ENCODE data around the gene RNF217.

RNF217 gene

GRCh38 chr6:125054331-125054730 lies 92.1 kb downstream of the RNF217 start:
- TF ChIP-seq GABPA (IDR thresholded peaks at IDR 0.05; ENCODE audit: low read depth) (no peak), SPI1 (IDR thresholded peaks at IDR 0.05; ENCODE audit: borderline replicate concordance, low read depth) (no peak), POLR2AphosphoS5 (IDR thresholded peaks at IDR 0.05; ENCODE audit: low read depth) (no peak), REST (IDR thresholded peaks at IDR 0.05; ENCODE audit: insufficient replicate concordance, low read depth) (no peak), CTCF (IDR thresholded peaks at IDR 0.05; ENCODE audit: insufficient read depth, low read length) (no peak)
- no peaks in the 10 kb centered on the region for H3K27me3 ChIP-seq (ENCODE audit: insufficient read depth, poor library complexity, severe bottlenecking)
- DNase-seq (ENCODE audit: low read depth in 1 of 2, low spot score in 1 of 2), result no peak

GRCh38 chr6:125057392-125058246 lies 95.4 kb downstream of the RNF217 start:
- Histone ChIP-seq H3K27me3 (ENCODE audit: insufficient read depth, poor library complexity, severe bottlenecking) (no peaks in the 10 kb centered on the region), H3K4me3 (replicated peaks; ENCODE audit: insufficient read depth, low read length) (no peak overlapping the region), H3K27ac (replicated peaks) (no peak overlapping the region)
- no peak for TF ChIP-seq POLR2AphosphoS5 (IDR thresholded peaks at IDR 0.05; ENCODE audit: low read depth)
- TF ChIP-seq CTCF (IDR thresholded peaks at IDR 0.05; ENCODE audit: insufficient read depth, low read length), result no peak
- TF ChIP-seq REST (IDR thresholded peaks at IDR 0.05; ENCODE audit: insufficient replicate concordance, low read depth), result no peak
- TF ChIP-seq SPI1 (IDR thresholded peaks at IDR 0.05; ENCODE audit: borderline replicate concordance, low read depth), result no peak
- no peak for TF ChIP-seq GABPA (IDR thresholded peaks at IDR 0.05; ENCODE audit: low read depth)
- no peak for DNase-seq (ENCODE audit: low read depth in 1 of 2, low spot score in 1 of 2)

More at GRCh38 chr6:125054331-125054730, 92.1 kb downstream of the RNF217 start:
- Histone ChIP-seq H3K27ac (replicated peaks) (no peak overlapping the region), H3K4me3 (replicated peaks; ENCODE audit: insufficient read depth, low read length) (no peak overlapping the region)

GRCh38 chr6:125058546-125058945 lies 96.3 kb downstream of the RNF217 start:
- no peak for DNase-seq (ENCODE audit: low read depth in 1 of 2, low spot score in 1 of 2)
- Histone ChIP-seq H3K27me3 (ENCODE audit: insufficient read depth, poor library complexity, severe bottlenecking) (no peaks in the 10 kb centered on the region), H3K27ac (replicated peaks) (no peak overlapping the region), H3K4me3 (replicated peaks; ENCODE audit: insufficient read depth, low read length) (no peak overlapping the region)
- TF ChIP-seq SPI1 (IDR thresholded peaks at IDR 0.05; ENCODE audit: borderline replicate concordance, low read depth), result no peak
- no peak for TF ChIP-seq POLR2AphosphoS5 (IDR thresholded peaks at IDR 0.05; ENCODE audit: low read depth)
- TF ChIP-seq REST (IDR thresholded peaks at IDR 0.05; ENCODE audit: insufficient replicate concordance, low read depth), result no peak
- TF ChIP-seq GABPA (IDR thresholded peaks at IDR 0.05; ENCODE audit: low read depth), result no peak
- no peak for TF ChIP-seq CTCF (IDR thresholded peaks at IDR 0.05; ENCODE audit: insufficient read depth, low read length)
